ENCODE measurements around the gene MAMDC2.
A peak's percentile ranks its signal among the peaks of the same experiment; 100 is the strongest.

MAMDC2 gene

GRCh38 chr9:70110194-70111041, 66.8 kb downstream of the MAMDC2 start:
- H3K27ac ChIP-seq (ENCODE audit: low read depth, low read length): no peak overlapping the region
- H3K9ac ChIP-seq (ENCODE audit: low read depth, low read length): no peak overlapping the region
- no peak overlapping the region for H3K4me3 ChIP-seq (ENCODE audit: low read length)
- no peaks in the 10 kb centered on the region for H3K9me3 ChIP-seq (ENCODE audit: insufficient read depth, low read depth, low read length)
- H3K36me3 ChIP-seq (ENCODE audit: insufficient read depth, low read length): no peaks in the 10 kb centered on the region; the same call in 1 of the 2 replicates
- H3K4me1 ChIP-seq (ENCODE audit: insufficient read depth, low read length): peaks cover 16% of the 10 kb centered on the region; the same call in 1 of the 2 replicates
- WGBS: 75% methylated on average over 6 of the region's 6 CpGs
- no peaks in the 10 kb centered on the region for H3K27me3 ChIP-seq (ENCODE audit: insufficient read depth, low read length)

GRCh38 chr9:70111042-70111602, 67.5 kb downstream of the MAMDC2 start:
- WGBS: 22% methylated on average over 4 of the region's 4 CpGs
- Histone ChIP-seq H3K9ac (ENCODE audit: low read depth, low read length) (no peak overlapping the region), H3K4me3 (ENCODE audit: low read length) (no peak overlapping the region), H3K36me3 (ENCODE audit: insufficient read depth, low read length) (no peaks in the 10 kb centered on the region; the same call in 1 of the 2 replicates), H3K4me1 (ENCODE audit: insufficient read depth, low read length) (peaks cover 16% of the 10 kb centered on the region; the same call in 1 of the 2 replicates), H3K9me3 (ENCODE audit: insufficient read depth, low read depth, low read length) (no peaks in the 10 kb centered on the region), H3K27ac (ENCODE audit: low read depth, low read length) (no peak overlapping the region), H3K27me3 (ENCODE audit: insufficient read depth, low read length) (no peaks in the 10 kb centered on the region)

- peaks cover 16% of the 10 kb centered on the region; the same call in 1 of the 2 replicates for H3K4me1 ChIP-seq (ENCODE audit: insufficient read depth, low read length)
- no peaks in the 10 kb centered on the region for H3K9me3 ChIP-seq (ENCODE audit: insufficient read depth, low read depth, low read length)
- H3K27ac ChIP-seq (ENCODE audit: low read depth, low read length): no peak overlapping the region
- WGBS: 81% methylated on average over 5 of the region's 5 CpGs
- peaks cover under 1% of the 10 kb centered on the region; the same call in 1 of the 2 replicates for H3K36me3 ChIP-seq (ENCODE audit: insufficient read depth, low read length)
- H3K9ac ChIP-seq (ENCODE audit: low read depth, low read length): no peak overlapping the region
- H3K4me3 ChIP-seq (ENCODE audit: low read length): no peak overlapping the region
- no peaks in the 10 kb centered on the region for H3K27me3 ChIP-seq (ENCODE audit: insufficient read depth, low read length)
Measured at GRCh38 chr9:70111641-70112236, 68.1 kb downstream of the MAMDC2 start.

DNA sequence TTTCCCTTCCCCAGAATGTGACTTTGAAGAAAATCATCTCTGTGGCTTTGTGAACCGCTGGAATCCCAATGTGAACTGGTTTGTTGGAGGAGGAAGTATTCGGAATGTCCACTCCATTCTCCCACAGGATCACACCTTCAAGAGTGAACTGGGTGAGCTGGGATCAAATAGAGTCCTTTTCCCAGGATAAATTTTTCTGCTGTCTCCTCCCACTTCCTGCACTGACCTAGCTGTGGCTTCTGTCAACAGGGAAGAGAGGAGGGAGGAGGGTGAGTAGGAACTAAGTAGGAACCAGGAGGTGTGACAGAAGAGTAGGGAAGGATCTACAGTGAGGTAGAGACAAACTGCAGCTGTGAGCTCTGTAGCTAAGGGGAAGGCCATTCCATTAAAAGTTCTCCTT, 69.3 kb downstream of the MAMDC2 start:
- no peaks in the 10 kb centered on the region for H3K27me3 ChIP-seq (ENCODE audit: insufficient read depth, low read length)
- WGBS: 80% methylated on average over 1 of the region's 2 CpGs
- H3K9me3 ChIP-seq (ENCODE audit: insufficient read depth, low read depth, low read length): no peaks in the 10 kb centered on the region
- no peak overlapping the region for H3K9ac ChIP-seq (ENCODE audit: low read depth, low read length)
- H3K4me3 ChIP-seq (ENCODE audit: low read length): no peak overlapping the region
- H3K4me1 ChIP-seq (ENCODE audit: insufficient read depth, low read length): peaks cover 16% of the 10 kb centered on the region; the same call in 1 of the 2 replicates
- H3K27ac ChIP-seq (ENCODE audit: low read depth, low read length): no peak overlapping the region
- peaks cover 3% of the 10 kb centered on the region; the same call in 1 of the 2 replicates for H3K36me3 ChIP-seq (ENCODE audit: insufficient read depth, low read length)

DNA sequence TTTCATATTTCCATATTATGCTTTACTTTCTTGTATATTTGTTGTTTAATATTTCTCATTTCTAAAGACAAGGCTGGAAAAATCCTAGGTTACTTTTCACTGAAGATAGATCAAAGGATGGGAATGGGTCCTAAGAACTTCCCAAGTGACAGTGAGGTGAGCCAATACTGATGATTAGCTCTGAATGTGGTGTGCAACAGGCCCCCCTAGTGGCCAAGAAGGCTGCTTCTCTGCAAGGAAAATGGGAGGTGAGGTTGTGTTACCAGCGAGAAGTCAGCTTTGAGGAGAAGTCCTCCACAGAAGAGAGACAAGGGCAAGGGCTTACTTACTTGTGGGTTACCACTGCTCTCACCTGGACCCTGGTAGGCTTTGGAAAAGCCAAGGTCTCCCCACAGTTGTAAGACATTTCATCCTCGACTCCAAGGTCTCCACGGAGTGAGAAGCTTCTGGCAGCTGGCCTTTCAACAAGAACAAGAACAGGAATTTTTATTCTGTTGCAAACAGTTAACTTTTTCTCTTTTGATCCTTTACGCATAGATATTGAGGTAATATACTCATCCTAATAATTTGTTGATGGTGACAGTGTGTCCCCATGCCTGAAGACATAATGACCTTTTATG, 69.9 kb downstream of the MAMDC2 start:
- no peaks in the 10 kb centered on the region for H3K9me3 ChIP-seq (ENCODE audit: insufficient read depth, low read depth, low read length)
- H3K4me3 ChIP-seq (ENCODE audit: low read length): no peak overlapping the region
- peaks cover 3% of the 10 kb centered on the region; the same call in 1 of the 2 replicates for H3K36me3 ChIP-seq (ENCODE audit: insufficient read depth, low read length)
- H3K9ac ChIP-seq (ENCODE audit: low read depth, low read length): no peak overlapping the region
- H3K27me3 ChIP-seq (ENCODE audit: insufficient read depth, low read length): no peaks in the 10 kb centered on the region
- H3K4me1 ChIP-seq (ENCODE audit: insufficient read depth, low read length): peaks cover 18% of the 10 kb centered on the region
- 80% methylated on average over 3 of the region's 4 CpGs for WGBS
- no peak overlapping the region for H3K27ac ChIP-seq (ENCODE audit: low read depth, low read length)

GRCh38 chr9:70114898-70115297, 71.2 kb downstream of the MAMDC2 start:
- no peaks in the 10 kb centered on the region for H3K9me3 ChIP-seq (ENCODE audit: insufficient read depth, low read depth, low read length)
- peaks cover 3% of the 10 kb centered on the region; the same call in 1 of the 2 replicates for H3K36me3 ChIP-seq (ENCODE audit: insufficient read depth, low read length)
- H3K27me3 ChIP-seq (ENCODE audit: insufficient read depth, low read length): no peaks in the 10 kb centered on the region
- peak overlapping the region; percentile 62; the same call in 1 of the 2 replicates for H3K27ac ChIP-seq (ENCODE audit: low read depth, low read length)
- H3K4me1 ChIP-seq (ENCODE audit: insufficient read depth, low read length): peaks cover 21% of the 10 kb centered on the region
- 0 out of 2 replicates have a peak overlapping the region, but pooled peaks have one; percentile 32 for H3K9ac ChIP-seq (ENCODE audit: low read depth, low read length)
- 91% methylated on average over 1 of the region's 1 CpG for WGBS
- no peak overlapping the region for H3K4me3 ChIP-seq (ENCODE audit: low read length)

DNA sequence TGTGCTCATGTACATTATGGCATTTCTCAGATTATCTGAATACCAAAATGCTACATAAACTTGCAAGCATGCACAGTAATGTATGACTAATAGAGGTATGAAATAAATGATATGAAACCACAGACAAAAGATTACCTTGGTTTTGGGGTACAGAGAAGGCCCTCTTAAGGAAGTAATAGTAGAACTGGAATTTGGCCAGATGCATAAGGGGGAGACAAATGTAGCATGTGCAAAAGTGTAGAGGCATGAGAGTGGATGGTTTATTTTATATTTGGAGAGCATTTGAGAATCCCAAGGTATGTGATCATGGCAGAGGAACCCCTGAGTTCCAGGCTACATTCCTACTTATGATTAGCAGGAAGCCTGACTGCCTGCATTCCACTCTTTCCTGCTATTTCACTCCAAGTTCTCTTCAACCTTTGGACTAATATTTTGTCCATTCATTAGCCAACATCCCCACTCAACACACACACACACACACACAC, 74.2 kb downstream of the MAMDC2 start:
- H3K4me3 ChIP-seq (ENCODE audit: low read length): no peak overlapping the region
- H3K9me3 ChIP-seq (ENCODE audit: insufficient read depth, low read depth, low read length): no peaks in the 10 kb centered on the region
- H3K9ac ChIP-seq (ENCODE audit: low read depth, low read length): no peak overlapping the region
- H3K4me1 ChIP-seq (ENCODE audit: insufficient read depth, low read length): peaks cover 13% of the 10 kb centered on the region
- peaks cover 3% of the 10 kb centered on the region; the same call in 1 of the 2 replicates for H3K36me3 ChIP-seq (ENCODE audit: insufficient read depth, low read length)
- H3K27me3 ChIP-seq (ENCODE audit: insufficient read depth, low read length): no peaks in the 10 kb centered on the region
- no peak overlapping the region for H3K27ac ChIP-seq (ENCODE audit: low read depth, low read length)

DNA sequence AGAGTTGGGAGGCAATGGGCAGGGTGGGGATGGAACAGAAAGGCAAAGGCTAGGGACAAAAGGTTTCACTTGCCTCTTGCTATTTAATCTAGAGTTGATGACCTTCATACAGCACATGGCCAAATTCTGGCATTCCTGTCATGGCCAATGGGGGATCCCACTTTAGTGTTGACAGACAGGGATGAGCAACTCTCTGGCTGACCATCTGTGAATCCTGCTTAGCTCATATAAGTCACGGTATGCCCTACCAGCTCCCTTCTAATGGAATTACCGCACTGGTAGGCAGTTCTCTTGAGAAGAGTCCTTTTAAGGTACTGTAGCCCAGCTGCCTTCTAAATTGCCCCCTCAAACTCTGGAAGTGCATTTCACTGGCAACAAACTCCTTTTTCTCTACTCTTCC, 76.1 kb downstream of the MAMDC2 start:
- no peak overlapping the region for H3K4me3 ChIP-seq (ENCODE audit: low read length)
- H3K36me3 ChIP-seq (ENCODE audit: insufficient read depth, low read length): peaks cover 3% of the 10 kb centered on the region; the same call in 1 of the 2 replicates
- no peaks in the 10 kb centered on the region for H3K27me3 ChIP-seq (ENCODE audit: insufficient read depth, low read length)
- 97% methylated on average over 2 of the region's 2 CpGs for WGBS
- peaks cover 6% of the 10 kb centered on the region for H3K4me1 ChIP-seq (ENCODE audit: insufficient read depth, low read length)
- H3K9me3 ChIP-seq (ENCODE audit: insufficient read depth, low read depth, low read length): no peaks in the 10 kb centered on the region
- H3K9ac ChIP-seq (ENCODE audit: low read depth, low read length): no peak overlapping the region
- no peak overlapping the region for H3K27ac ChIP-seq (ENCODE audit: low read depth, low read length)

DNA sequence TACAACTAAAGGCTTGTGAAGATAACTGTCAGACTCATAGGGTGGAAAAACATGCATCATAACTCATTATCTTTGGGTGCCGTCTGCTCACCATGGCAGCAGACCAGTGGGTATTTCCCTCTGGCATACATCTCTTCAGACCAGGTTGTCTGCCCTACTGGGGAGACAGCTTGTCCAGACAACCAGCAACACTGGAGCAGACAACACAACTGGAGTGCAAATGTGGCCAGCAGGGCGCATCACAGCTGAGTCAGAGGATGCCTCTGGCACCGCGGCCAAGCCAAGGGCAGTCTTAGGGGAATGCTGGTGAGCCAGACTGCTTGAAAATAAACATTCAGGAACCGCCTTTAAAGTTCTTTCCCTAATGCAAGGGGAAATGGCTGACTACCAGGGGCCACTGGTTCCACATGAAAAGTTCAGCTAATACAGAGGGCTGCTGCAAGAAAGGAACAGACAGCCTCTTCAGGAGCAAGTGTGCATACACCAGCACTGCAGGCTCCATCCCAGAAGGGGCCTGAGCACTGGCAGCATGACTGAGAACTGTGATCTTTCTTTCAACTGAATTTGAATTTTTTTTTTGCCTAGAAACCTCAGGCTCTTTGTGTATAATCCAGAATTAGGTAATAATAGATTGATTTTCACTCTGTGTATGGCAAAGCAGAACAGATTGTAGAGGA, 77.3 kb downstream of the MAMDC2 start:
- WGBS: 68% methylated on average over 5 of the region's 5 CpGs
- Histone ChIP-seq H3K9me3 (ENCODE audit: insufficient read depth, low read depth, low read length) (no peaks in the 10 kb centered on the region), H3K27ac (ENCODE audit: low read depth, low read length) (no peak overlapping the region), H3K27me3 (ENCODE audit: insufficient read depth, low read length) (no peaks in the 10 kb centered on the region), H3K4me1 (ENCODE audit: insufficient read depth, low read length) (peaks cover 6% of the 10 kb centered on the region), H3K4me3 (ENCODE audit: low read length) (no peak overlapping the region), H3K9ac (ENCODE audit: low read depth, low read length) (no peak overlapping the region), H3K36me3 (ENCODE audit: insufficient read depth, low read length) (peaks cover 3% of the 10 kb centered on the region; the same call in 1 of the 2 replicates)

GRCh38 chr9:70121818-70122436, 78.3 kb downstream of the MAMDC2 start:
- H3K27me3 ChIP-seq (ENCODE audit: insufficient read depth, low read length): no peaks in the 10 kb centered on the region
- no peak overlapping the region for H3K27ac ChIP-seq (ENCODE audit: low read depth, low read length)
- no peaks in the 10 kb centered on the region for H3K9me3 ChIP-seq (ENCODE audit: insufficient read depth, low read depth, low read length)
- WGBS: 48% methylated on average over 2 of the region's 2 CpGs
- H3K4me3 ChIP-seq (ENCODE audit: low read length): no peak overlapping the region
- peaks cover 1% of the 10 kb centered on the region; the same call in 1 of the 2 replicates for H3K36me3 ChIP-seq (ENCODE audit: insufficient read depth, low read length)
- peaks cover 8% of the 10 kb centered on the region; the same call in 1 of the 2 replicates for H3K4me1 ChIP-seq (ENCODE audit: insufficient read depth, low read length)
- no peak overlapping the region for H3K9ac ChIP-seq (ENCODE audit: low read depth, low read length)

Measured in HUES64 (cell line).